GM19240 (cell line): ENCODE data around the gene CDON.

Source experiments
- DNase-seq: peaks from one replicate; pipeline ENCODE4 v3.0.0; 2011; ENCODE audit warnings: low spot score; ENCODE audit not compliant: insufficient read length

The CDON gene

GRCh38 chr11:126062679-126063506, at the start of gene CDON:
TSS of gene CDON (minus strand) at chr11:126062866. CDS start at chr11:126023476, 39,390 bp downstream.
- DNase-seq: peak; percentile 95

DNA sequence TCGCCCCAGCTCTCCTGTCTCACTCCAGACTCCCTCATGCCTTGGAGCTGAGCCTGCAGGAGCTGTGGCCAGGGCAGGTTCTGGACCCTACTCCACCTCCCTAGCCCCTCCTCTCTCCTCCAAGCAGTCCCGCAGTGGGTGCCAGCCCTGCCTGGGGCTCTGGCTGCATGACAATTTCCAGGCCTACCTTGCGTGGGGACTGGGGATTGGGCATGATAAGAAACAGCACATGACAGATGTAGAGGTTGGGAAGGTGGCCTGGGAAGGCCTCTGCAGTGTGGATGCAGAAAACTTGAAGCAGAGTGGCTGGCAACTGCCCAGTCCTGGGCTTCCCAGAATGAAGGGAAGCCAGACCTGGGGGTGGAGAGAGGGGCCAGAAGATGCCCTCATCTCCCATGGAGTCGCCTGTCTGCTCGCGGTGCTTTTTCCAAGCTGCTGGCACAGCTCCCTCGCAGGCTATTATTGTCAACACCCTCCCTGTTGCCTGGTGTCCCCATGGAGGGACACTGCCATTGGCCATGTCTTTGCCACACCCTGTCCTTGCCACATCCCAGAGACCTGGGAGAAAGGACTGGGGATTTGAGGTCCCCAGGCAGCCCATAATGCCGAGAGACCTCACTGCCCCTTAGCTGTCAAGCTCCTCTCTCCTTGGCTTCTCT, 48.9 kb upstream of the CDON start:
- no peak for DNase-seq

GRCh38 chr11:126109941-126110731, 47.5 kb upstream of the CDON start:
- no peak for DNase-seq

- no peak for DNase-seq
These were observed 44.1 kb upstream of the CDON start for GRCh38 chr11:126106594-126107328.

DNA sequence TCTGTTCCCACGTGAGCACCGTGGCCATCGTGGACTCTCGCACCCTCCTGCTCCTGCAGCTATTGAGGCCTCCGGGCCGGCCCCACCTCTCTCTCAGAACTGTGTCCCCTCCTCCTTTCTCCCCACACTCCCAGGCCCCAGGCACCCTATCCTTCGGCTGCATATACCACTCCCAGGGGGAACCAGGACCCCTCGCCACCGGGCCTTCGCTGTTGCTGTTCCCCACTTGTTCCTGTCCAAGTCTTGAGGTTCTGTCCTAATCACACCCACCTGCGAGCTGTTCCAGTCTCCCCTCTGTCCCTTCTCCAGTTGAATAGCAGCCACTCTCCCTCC, 43.0 kb upstream of the CDON start:
- DNase-seq: no peak

- DNase-seq: no peak
These were observed 42.5 kb upstream of the CDON start for GRCh38 chr11:126105022-126105747.

DNA sequence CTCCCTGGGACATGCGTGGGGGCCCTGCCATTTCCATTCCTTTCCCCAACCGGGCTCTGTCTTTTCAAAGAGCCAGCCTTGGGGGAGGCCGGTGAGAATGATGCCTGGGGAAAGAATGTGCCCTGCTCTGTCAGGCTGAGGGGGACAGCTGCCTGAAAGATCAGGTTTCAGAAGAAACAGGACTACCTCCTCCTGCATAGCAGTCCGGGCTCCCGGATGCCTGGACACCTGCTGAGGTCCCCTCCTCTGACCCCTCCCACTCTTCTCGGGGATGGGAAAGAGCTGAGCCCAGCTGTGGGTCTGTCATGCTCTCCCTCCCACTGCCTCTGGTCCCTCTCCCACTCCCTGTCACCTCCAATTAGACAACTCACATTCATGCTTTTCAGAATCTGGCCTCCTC, 41.8 kb upstream of the CDON start:
- no peak for DNase-seq

DNA sequence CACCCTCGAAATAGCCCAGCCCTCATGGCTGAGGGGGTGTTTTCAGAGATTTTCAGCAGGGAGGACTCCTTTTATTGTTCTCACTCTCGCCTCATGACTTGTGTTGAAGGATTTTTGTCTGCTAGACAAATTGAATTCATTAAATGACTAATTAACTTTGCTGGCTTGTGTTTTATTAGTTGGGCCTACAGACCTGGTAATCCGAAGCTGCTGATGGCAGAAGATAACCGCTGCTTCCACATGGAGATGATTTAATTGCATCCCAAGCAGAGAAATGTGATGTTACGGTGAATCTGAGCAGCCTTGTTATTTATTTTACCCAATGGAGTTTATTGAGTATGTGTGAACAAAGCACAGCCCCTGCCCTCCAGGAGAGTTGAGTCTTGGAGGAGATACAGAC, 40.5 kb upstream of the CDON start:
- DNase-seq: no peak

- DNase-seq: no peak
These were observed 39.8 kb upstream of the CDON start for GRCh38 chr11:126102436-126102981.

DNA sequence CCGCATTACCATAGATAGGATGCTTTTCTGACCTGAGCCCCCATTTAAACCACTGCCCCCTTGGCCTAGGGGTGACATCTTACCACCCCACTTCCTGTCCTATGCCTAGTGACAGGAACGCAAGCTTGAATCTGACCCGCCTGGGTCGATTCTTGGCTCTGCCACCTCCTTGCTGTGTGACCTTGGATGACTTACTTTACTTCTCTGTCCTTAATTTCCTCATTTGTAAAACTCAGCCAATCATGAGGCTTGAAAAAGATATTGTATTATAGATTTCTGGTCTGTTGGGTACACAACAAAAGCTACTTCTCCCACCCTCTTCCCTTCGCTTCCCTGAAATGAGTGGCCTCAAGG, 39.2 kb upstream of the CDON start:
- no peak for DNase-seq

GRCh38 chr11:126101251-126101929, 38.7 kb upstream of the CDON start:
- no peak for DNase-seq

GRCh38 chr11:126100716-126101115, 38.0 kb upstream of the CDON start:
- no peak for DNase-seq

- DNase-seq: no peak
These were observed 35.6 kb upstream of the CDON start for GRCh38 chr11:126098204-126098769.

GRCh38 chr11:126095745-126096144, 33.1 kb upstream of the CDON start:
- no peak for DNase-seq

DNA sequence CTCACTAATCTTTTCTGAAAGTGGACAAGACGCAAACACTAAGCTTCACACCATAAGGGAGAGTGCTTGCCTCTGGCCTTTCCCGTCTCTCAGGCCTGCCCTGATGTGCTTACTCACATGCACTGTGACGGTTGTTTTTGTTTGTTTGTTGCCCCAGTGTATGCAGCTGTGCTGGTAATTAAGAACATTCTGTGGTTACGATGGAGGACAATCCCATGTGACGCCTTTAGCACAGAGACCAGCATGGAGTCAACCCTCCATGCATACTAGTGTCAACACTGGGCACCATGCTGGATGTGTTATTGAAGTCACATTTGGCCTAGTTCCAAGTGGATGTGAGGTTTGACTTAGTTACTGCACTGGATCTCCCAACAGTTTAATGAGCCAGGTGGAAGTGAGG, 27.8 kb upstream of the CDON start:
- DNase-seq: no peak

- no peak for DNase-seq
These were observed 26.3 kb upstream of the CDON start for GRCh38 chr11:126088999-126089398.

- DNase-seq: no peak
These were observed 23.6 kb upstream of the CDON start for GRCh38 chr11:126086248-126086647.

DNA sequence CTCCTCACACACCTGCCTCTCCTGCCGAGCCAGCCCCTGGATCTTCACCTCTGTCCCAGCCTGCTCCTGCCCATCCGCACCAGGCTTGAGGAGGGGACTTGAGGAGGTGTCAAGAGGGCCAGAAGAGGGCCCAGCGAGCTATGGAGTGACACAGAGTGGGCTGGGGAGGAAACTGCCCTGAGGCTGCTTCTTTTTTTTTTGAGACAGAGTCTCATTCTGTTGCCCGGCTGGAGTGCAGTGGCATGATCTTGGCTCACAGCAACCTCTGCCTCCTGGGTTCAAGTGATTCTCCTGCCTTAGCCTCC, 21.9 kb upstream of the CDON start:
- DNase-seq: no peak

DNA sequence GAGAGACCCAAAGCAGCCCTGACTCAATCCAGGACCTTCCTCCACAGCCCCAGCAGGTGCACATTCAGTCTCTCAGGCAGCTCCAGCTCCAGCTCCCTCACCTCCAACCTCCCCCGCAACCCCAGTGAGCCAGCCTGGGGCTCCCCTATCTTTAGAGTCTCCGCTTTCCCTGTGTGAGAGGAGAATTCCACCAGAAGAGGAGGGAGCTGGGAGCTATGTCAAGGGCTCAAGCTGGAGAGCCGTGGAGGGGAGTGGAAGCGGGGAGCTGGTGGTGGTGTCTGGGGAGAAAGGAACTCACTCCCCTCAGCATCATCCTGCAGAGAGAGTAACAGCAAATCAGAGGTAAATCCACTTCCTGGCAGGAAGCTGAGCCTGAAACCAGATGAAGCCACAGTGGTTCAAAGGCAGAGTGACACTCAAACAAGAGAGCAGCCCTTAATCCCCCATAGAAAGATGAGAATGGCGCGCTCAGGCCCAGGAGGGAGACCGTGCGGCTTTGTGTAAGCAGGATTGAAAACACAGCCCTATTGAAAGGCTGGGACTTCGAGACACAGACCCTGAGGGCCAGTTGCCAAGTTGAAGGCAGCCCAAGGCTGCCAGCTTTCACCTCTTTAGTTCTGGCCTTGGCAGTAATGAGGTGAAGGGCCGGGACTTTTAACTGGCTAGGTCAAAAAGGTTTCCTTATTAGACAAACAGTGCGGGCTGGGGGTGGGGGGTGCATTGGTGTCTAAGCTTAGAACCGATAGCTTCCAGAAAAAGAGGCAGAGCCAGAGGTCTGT, 21.4 kb upstream of the CDON start:
- no peak for DNase-seq
